Liver (tissue), 3 donors: Measurements from ENCODE around the gene RAB14.

Source experiments
- CTCF ChIP-seq: fragments of 150-350 bp; IDR thresholded peaks from 2 replicates; pipeline ENCODE4 v1.5.1; 2017; ENCODE audit warnings: improper control_type of control experiment, low read depth, low read length; ENCODE audit not compliant: missing input control
- GABPA ChIP-seq, 2 donors: IDR thresholded peaks in 1 of 2; conservative IDR thresholded peaks in 1 of 2; 2 replicates each; pipeline ENCODE4 v1.6.1; 2016; ENCODE audit warnings: antibody characterized with exemption in 2 of 2, mild to moderate bottlenecking in 1 of 2, moderate library complexity in 1 of 2
- JUND ChIP-seq, 2 donors: IDR thresholded peaks; 2 replicates each; pipeline ENCODE4 v1.6.1; 2016; ENCODE audit warnings: antibody characterized with exemption in 2 of 2
- REST ChIP-seq: IDR thresholded peaks from 2 replicates; pipeline ENCODE4 v1.6.1; 2016; ENCODE audit warnings: antibody characterized with exemption, mild to moderate bottlenecking
- TAF1 ChIP-seq: conservative IDR thresholded peaks from 2 replicates; pipeline ENCODE4 v1.6.1; 2016; ENCODE audit warnings: antibody characterized with exemption, mild to moderate bottlenecking
- YY1 ChIP-seq: IDR thresholded peaks from 2 replicates; pipeline ENCODE4 v1.6.1; 2016; ENCODE audit warnings: antibody characterized with exemption, mild to moderate bottlenecking
- donor health status: healthy.
- donor health status: healthy.

GRCh38 chr9:121246821-121247561, 45.3 kb upstream of the RAB14 start:
- TF ChIP-seq CTCF (no peak), TAF1 (no peak), REST (no peak), JUND (IDR thresholded peaks at IDR 0.05) (no peak), GABPA (IDR thresholded peaks at IDR 0.05 in 1 of 2, conservative IDR thresholded peaks at IDR 0.05 in 1 of 2) (no peak), YY1 (no peak)
